ENCODE measurements around the gene NXPH3.

The NXPH3 gene

GRCh38 chr17:49552070-49552751 is 23.5 kb upstream of the NXPH3 start:
- DNase-seq = no peak
- H3K4me3 ChIP-seq (ENCODE audit: low read depth, low read length) = no peak overlapping the region
- H3K27me3 ChIP-seq (replicated peaks) = peaks cover 9% of the 10 kb centered on the region
- in situ Hi-C loops (cut with HindIII; ENCODE audit: low pct_ligation_motif_present, low sequenced_read_pairs) = no loop called here
- no peak overlapping the region for H3K27ac ChIP-seq
- H3K36me3 ChIP-seq (replicated peaks) = no peaks in the 10 kb centered on the region
- TF ChIP-seq, protein P1, sequence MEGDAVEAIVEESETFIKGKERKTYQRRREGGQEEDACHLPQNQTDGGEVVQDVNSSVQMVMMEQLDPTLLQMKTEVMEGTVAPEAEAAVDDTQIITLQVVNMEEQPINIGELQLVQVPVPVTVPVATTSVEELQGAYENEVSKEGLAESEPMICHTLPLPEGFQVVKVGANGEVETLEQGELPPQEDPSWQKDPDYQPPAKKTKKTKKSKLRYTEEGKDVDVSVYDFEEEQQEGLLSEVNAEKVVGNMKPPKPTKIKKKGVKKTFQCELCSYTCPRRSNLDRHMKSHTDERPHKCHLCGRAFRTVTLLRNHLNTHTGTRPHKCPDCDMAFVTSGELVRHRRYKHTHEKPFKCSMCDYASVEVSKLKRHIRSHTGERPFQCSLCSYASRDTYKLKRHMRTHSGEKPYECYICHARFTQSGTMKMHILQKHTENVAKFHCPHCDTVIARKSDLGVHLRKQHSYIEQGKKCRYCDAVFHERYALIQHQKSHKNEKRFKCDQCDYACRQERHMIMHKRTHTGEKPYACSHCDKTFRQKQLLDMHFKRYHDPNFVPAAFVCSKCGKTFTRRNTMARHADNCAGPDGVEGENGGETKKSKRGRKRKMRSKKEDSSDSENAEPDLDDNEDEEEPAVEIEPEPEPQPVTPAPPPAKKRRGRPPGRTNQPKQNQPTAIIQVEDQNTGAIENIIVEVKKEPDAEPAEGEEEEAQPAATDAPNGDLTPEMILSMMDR (IDR thresholded peaks at IDR 0.05; ENCODE audit: low read depth, low read length, missing control alignments) = no peak

DNA sequence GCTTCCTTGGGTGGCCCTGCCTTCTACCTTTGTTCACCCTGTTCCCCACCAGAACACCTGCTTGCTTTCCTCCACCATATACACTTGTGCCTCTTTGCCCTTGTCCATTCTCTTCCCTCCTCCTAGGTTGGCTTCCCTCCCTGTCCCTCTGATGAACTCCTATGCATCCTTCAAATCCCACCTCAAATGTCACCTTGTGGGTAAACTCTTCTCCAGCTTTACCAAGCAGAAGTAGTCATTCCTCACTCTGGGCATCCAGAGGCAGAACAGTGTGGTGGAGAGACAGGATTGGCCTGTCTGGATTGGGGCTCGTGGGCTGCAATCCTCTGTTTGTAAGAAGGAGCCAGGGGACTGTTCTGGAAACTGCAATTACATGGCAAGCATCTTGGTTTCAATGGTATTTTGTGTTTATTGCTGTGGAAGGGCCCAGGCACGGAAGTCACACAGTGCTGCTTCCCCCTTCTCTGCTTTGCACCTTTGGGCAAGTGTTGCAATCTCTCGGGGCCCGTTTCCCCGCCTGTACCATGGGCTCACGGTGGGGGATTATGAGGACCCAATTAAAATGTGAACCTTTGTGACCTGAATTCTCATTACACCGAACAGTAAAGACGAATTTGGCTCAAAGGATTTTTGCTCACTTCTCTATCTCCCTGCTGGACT is 21.9 kb upstream of the NXPH3 start:
- TF ChIP-seq, protein P1 (IDR thresholded peaks at IDR 0.05; ENCODE audit: low read depth, low read length, missing control alignments) = no peak
- Histone ChIP-seq H3K36me3 (replicated peaks) (no peaks in the 10 kb centered on the region), H3K27me3 (replicated peaks) (no peaks in the 10 kb centered on the region), H3K27ac (no peak overlapping the region), H3K4me3 (ENCODE audit: low read depth, low read length) (no peak overlapping the region)
- in situ Hi-C loops (cut with HindIII; ENCODE audit: low pct_ligation_motif_present, low sequenced_read_pairs) = no loop called here
- no peak for DNase-seq

DNA sequence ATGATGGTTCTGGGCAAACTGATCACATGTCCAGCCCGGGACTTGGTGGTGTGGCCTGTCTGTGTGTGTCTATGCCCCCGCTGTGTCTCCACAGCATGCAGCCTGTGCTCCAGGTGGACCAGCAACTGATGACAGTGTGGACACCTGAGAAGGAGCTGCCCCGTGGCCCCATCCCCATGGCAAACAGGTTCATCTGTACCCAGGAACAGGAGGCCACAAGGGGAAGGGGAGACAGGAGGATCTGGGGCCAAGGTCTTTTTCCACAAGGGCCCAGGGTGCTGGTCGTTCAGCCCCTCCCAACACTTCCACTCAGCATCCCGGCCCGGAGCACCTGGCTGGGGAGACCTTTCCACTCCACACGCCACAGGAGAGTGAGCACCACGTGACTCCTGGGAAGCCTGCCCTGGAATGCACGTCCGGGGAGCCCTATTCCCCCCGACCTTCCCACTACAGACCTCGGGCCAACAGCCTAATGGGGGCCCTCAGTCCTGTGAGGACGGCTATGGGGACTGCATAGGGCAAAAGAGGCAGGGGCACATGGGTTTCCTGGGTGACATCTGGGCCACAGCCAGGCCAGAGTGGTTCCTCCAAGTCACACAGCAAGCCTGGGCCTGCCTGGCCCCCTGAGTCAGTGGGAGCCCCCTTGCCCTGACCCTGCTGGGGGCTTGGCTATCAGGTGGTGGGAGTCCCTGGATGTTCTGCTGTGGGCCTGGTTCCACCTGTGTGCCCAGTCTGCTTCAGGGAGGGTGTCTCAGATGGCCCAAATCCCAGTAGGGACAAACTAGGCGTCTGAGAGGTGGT is 20.8 kb upstream of the NXPH3 start:
- no peak overlapping the region for H3K4me3 ChIP-seq (ENCODE audit: low read depth, low read length)
- H3K27ac ChIP-seq = no peak overlapping the region
- TF ChIP-seq, protein P1 (IDR thresholded peaks at IDR 0.05; ENCODE audit: low read depth, low read length, missing control alignments) = no peak
- H3K27me3 ChIP-seq (replicated peaks) = no peaks in the 10 kb centered on the region
- no peak for DNase-seq
- in situ Hi-C loops (cut with HindIII; ENCODE audit: low pct_ligation_motif_present, low sequenced_read_pairs) = no loop called here
- no peaks in the 10 kb centered on the region for H3K36me3 ChIP-seq (replicated peaks)

- H3K4me3 ChIP-seq (ENCODE audit: low read depth, low read length) = no peak overlapping the region
- H3K27ac ChIP-seq = no peak overlapping the region
- DNase-seq = no peak
- H3K36me3 ChIP-seq (replicated peaks) = no peaks in the 10 kb centered on the region
- in situ Hi-C loops (cut with HindIII; ENCODE audit: low pct_ligation_motif_present, low sequenced_read_pairs) = no loop called here
- H3K27me3 ChIP-seq (replicated peaks) = no peaks in the 10 kb centered on the region
- TF ChIP-seq, protein P1 (IDR thresholded peaks at IDR 0.05; ENCODE audit: low read depth, low read length, missing control alignments) = no peak
Measured at GRCh38 chr17:49555495-49556222, 20.0 kb upstream of the NXPH3 start.

- H3K36me3 ChIP-seq (replicated peaks) = no peaks in the 10 kb centered on the region
- no peaks in the 10 kb centered on the region for H3K27me3 ChIP-seq (replicated peaks)
- in situ Hi-C loops (cut with HindIII; ENCODE audit: low pct_ligation_motif_present, low sequenced_read_pairs) = no loop called here
- H3K27ac ChIP-seq = no peak overlapping the region
- TF ChIP-seq, protein P1 (IDR thresholded peaks at IDR 0.05; ENCODE audit: low read depth, low read length, missing control alignments) = peak; percentile 99
- DNase-seq = peak; percentile 51
- H3K4me3 ChIP-seq (ENCODE audit: low read depth, low read length) = no peak overlapping the region
Measured at GRCh38 chr17:49556223-49556943, 19.3 kb upstream of the NXPH3 start.
